ENCODE measurements around the gene TXNIP. TPM values are rescaled to one million over a fixed set of nuclear protein-coding genes. Genes with fewer than 3 reads are reported as not detected.

TXNIP gene
- polyA plus RNA-seq, 1 donor (not counting 4 experiments of a cell fraction or from before 2014, with no cell fraction given), result 159 TPM

DNA sequence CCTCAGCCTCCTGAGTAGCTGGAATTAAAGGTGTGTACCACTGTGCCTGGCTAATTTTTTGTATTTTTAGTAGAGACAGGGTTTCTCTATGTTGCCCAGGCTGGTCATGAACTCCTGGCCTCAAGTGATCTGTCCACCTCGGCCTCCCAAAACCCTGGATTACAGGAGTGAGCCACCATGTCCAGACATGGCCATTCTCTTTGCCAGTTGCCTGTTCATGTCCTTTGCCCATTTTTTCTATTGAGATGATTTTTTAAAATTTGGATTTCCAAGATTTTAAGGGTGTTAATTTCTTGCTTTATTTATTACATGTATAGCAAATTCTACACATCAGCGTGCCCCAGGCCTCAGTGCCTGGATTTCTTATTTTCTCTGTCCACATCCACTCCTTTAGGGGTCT, 29.1 kb downstream of the TXNIP start:
- Histone ChIP-seq H3K9me3 (ENCODE audit: control insufficient read depth, low read depth, low read length) (no peaks in the 10 kb centered on the region), H3K4me3 (ENCODE audit: control insufficient read depth in 2 of 3, extremely low read depth in 1 of 3, insufficient read depth in 2 of 3, low read depth in 1 of 3, low read length in 3 of 3) (no peak overlapping the region), H3K4me2 (ENCODE audit: control insufficient read depth, extremely low read depth, insufficient read depth, low read depth, low read length) (no peak overlapping the region), H3K36me3 (ENCODE audit: control insufficient read depth in 2 of 2, extremely low read depth in 1 of 2, insufficient read depth in 2 of 2, low read length in 2 of 2) (no peaks in the 10 kb centered on the region), H3K9ac (ENCODE audit: control insufficient read depth, extremely low read depth, insufficient read depth, low read length) (no peak overlapping the region), H3K9me1 (ENCODE audit: control insufficient read depth, extremely low read depth, insufficient read depth, low read length) (no peaks in the 10 kb centered on the region), H3K79me2 (ENCODE audit: control insufficient read depth, insufficient read depth, low read length) (no peaks in the 10 kb centered on the region), H3K27ac (ENCODE audit: control insufficient read depth, insufficient read depth, low read length) (no peak overlapping the region), H2AFZ (ENCODE audit: control insufficient read depth, low read length) (no peak overlapping the region), H3K27me3 (ENCODE audit: control insufficient read depth, extremely low read depth, insufficient read depth, low read length) (no peaks in the 10 kb centered on the region), H3K4me1 (ENCODE audit: control insufficient read depth, extremely low read depth, insufficient read depth, low read length) (peaks cover 18% of the 10 kb centered on the region), H4K20me1 (ENCODE audit: control insufficient read depth, extremely low read depth, insufficient read depth, low read length) (no peaks in the 10 kb centered on the region)
- dilution Hi-C loops (cut with MboI; ENCODE audit: extremely low pct_ligation_motif_present, low sequenced_read_pairs), result no loop called here
- FAIRE-seq, result no peak
- no peak for DNase-seq (ENCODE audit: low read depth, low spot score)
- no peak for TF ChIP-seq EZH2 (IDR thresholded peaks at IDR 0.05; ENCODE audit: low read length)
- TF ChIP-seq, protein P1, sequence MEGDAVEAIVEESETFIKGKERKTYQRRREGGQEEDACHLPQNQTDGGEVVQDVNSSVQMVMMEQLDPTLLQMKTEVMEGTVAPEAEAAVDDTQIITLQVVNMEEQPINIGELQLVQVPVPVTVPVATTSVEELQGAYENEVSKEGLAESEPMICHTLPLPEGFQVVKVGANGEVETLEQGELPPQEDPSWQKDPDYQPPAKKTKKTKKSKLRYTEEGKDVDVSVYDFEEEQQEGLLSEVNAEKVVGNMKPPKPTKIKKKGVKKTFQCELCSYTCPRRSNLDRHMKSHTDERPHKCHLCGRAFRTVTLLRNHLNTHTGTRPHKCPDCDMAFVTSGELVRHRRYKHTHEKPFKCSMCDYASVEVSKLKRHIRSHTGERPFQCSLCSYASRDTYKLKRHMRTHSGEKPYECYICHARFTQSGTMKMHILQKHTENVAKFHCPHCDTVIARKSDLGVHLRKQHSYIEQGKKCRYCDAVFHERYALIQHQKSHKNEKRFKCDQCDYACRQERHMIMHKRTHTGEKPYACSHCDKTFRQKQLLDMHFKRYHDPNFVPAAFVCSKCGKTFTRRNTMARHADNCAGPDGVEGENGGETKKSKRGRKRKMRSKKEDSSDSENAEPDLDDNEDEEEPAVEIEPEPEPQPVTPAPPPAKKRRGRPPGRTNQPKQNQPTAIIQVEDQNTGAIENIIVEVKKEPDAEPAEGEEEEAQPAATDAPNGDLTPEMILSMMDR (optimal IDR thresholded peaks at IDR 0.05 in 1 of 3, IDR thresholded peaks at IDR 0.05 in 1 of 3, conservative IDR thresholded peaks at IDR 0.05 in 1 of 3; ENCODE audit: extremely low read depth in 1 of 3, insufficient read depth in 2 of 3, low read length in 3 of 3), result no peak

DNA sequence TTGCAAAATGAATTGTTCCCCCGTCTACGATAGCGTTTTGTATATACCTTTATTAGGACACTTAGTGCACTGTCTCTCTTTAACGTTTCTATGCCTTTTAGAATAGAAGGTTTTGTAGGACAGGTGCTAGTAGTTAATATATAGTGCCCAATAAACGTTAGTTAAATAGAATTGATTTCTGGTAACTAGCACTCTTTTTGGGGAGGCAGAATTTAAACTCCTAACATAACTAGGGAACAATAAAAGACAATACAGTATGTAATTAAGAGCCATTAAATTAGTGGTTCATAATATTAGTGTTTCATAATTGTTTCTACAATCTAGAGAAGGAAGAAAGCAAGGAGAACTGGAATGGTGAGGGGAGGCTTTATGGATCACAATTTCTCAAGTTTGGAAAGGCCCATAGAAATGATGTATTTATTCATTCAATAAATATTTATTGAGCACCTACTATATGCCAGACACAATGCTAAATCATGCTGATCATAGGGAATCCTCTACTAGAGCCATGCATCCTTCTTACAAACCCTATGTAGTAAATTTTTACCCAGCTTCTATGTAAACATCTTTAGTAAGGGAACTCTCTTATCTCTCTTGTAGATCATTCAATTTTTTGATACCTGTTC, 31.1 kb downstream of the TXNIP start:
- FAIRE-seq (no peak), DNase-seq (ENCODE audit: low read depth, low spot score) (no peak)
- Histone ChIP-seq H3K79me2 (ENCODE audit: control insufficient read depth, insufficient read depth, low read length) (no peaks in the 10 kb centered on the region), H3K27me3 (ENCODE audit: control insufficient read depth, extremely low read depth, insufficient read depth, low read length) (peaks cover 2% of the 10 kb centered on the region), H3K36me3 (ENCODE audit: control insufficient read depth in 2 of 2, extremely low read depth in 1 of 2, insufficient read depth in 2 of 2, low read length in 2 of 2) (no peaks in the 10 kb centered on the region), H2AFZ (ENCODE audit: control insufficient read depth, low read length) (peak overlapping the region; percentile 93), H3K9ac (ENCODE audit: control insufficient read depth, extremely low read depth, insufficient read depth, low read length) (peak overlapping the region; percentile 79), H3K9me3 (ENCODE audit: control insufficient read depth, low read depth, low read length) (no peaks in the 10 kb centered on the region), H3K4me3 (ENCODE audit: control insufficient read depth in 2 of 3, extremely low read depth in 1 of 3, insufficient read depth in 2 of 3, low read depth in 1 of 3, low read length in 3 of 3) (peak overlapping the region; percentile 57 to 82 (median 77)), H3K4me1 (ENCODE audit: control insufficient read depth, extremely low read depth, insufficient read depth, low read length) (peaks cover 35% of the 10 kb centered on the region), H4K20me1 (ENCODE audit: control insufficient read depth, extremely low read depth, insufficient read depth, low read length) (no peaks in the 10 kb centered on the region), H3K27ac (ENCODE audit: control insufficient read depth, insufficient read depth, low read length) (peak overlapping the region; percentile 66), H3K9me1 (ENCODE audit: control insufficient read depth, extremely low read depth, insufficient read depth, low read length) (no peaks in the 10 kb centered on the region), H3K4me2 (ENCODE audit: control insufficient read depth, extremely low read depth, insufficient read depth, low read depth, low read length) (peak overlapping the region; percentile 92)
- dilution Hi-C loops (cut with MboI; ENCODE audit: extremely low pct_ligation_motif_present, low sequenced_read_pairs), result no loop called here
- TF ChIP-seq EZH2 (IDR thresholded peaks at IDR 0.05; ENCODE audit: low read length), result no peak
- TF ChIP-seq, protein P1 (optimal IDR thresholded peaks at IDR 0.05 in 1 of 3, IDR thresholded peaks at IDR 0.05 in 1 of 3, conservative IDR thresholded peaks at IDR 0.05 in 1 of 3; ENCODE audit: extremely low read depth in 1 of 3, insufficient read depth in 2 of 3, low read length in 3 of 3), result no peak

All from keratinocyte (primary cell).